ENCODE results near the gene KLRF2.

GRCh38 chr12:9900930-9901329 lies 19.6 kb downstream of the KLRF2 start:
- TF ChIP-seq CTCF (IDR thresholded peaks at IDR 0.05) (no peak), POLR2A (IDR thresholded peaks at IDR 0.05) (no peak)

Measured in lower leg skin (tissue), 3 donors.